ENCODE results near the gene RNF214. TPM values are rescaled to one million over a fixed set of nuclear protein-coding genes. Genes with fewer than 3 reads are reported as not detected.

RNF214 gene
- polyA plus RNA-seq, 1 experiment: 15.1 TPM

GRCh38 chr11:117313828-117314768, 81.6 kb downstream of the RNF214 start:
- DNase-seq (ENCODE audit: low read depth, low spot score): no peak

GRCh38 chr11:117314840-117315239, 82.4 kb downstream of the RNF214 start:
- Histone ChIP-seq H3K27me3 (ENCODE audit: control insufficient read depth, insufficient read depth, low read length) (no peaks in the 10 kb centered on the region), H3K9me3 (ENCODE audit: control insufficient read depth, insufficient read depth, low read length) (no peaks in the 10 kb centered on the region), H3K27ac (ENCODE audit: low read depth, low read length) (no peak overlapping the region), H3K4me3 (ENCODE audit: low read depth, low read length) (peak overlapping the region; percentile 71)
- POLR2A ChIA-PET: no interaction called here
- no peak for TF ChIP-seq CTCF (IDR thresholded peaks at IDR 0.05; ENCODE audit: low read depth, low read length)
- DNase-seq (ENCODE audit: low read depth, low spot score): no peak
- CTCF ChIA-PET: interaction anchor here (0.6 kb wide), 1 partner anchor 68 kb away, joined by 3 read pairs; no protein-coding TSS in a partner anchor

More at GRCh38 chr11:117313828-117314768, 81.6 kb downstream of the RNF214 start:
- TF ChIP-seq CTCF (IDR thresholded peaks at IDR 0.05; ENCODE audit: low read depth, low read length): no peak
- Histone ChIP-seq H3K4me3 (ENCODE audit: low read depth, low read length) (peak overlapping the region; percentile 71), H3K27me3 (ENCODE audit: control insufficient read depth, insufficient read depth, low read length) (no peaks in the 10 kb centered on the region), H3K27ac (ENCODE audit: low read depth, low read length) (no peak overlapping the region), H3K9me3 (ENCODE audit: control insufficient read depth, insufficient read depth, low read length) (no peaks in the 10 kb centered on the region)
- ChIA-PET POLR2A (no interaction called here), CTCF (no interaction called here)

GRCh38 chr11:117315285-117316196, 83.1 kb downstream of the RNF214 start:
- no peak for TF ChIP-seq CTCF (IDR thresholded peaks at IDR 0.05; ENCODE audit: low read depth, low read length)
- POLR2A ChIA-PET: interaction anchor here (0.8 kb wide), 1 partner anchor 12 kb away, joined by 3 read pairs; the partner anchor contains the start of gene CEP164
- Histone ChIP-seq H3K4me3 (ENCODE audit: low read depth, low read length) (peak overlapping the region; percentile 71), H3K27ac (ENCODE audit: low read depth, low read length) (no peak overlapping the region), H3K9me3 (ENCODE audit: control insufficient read depth, insufficient read depth, low read length) (no peaks in the 10 kb centered on the region), H3K27me3 (ENCODE audit: control insufficient read depth, insufficient read depth, low read length) (no peaks in the 10 kb centered on the region)
- CTCF ChIA-PET: interaction anchor here (0.5 to 1.0 kb wide), 7 partner anchors 9 to 210 kb away, joined by 3 to 6 read pairs (median 3); no protein-coding TSS in a partner anchor
- DNase-seq (ENCODE audit: low read depth, low spot score): no peak

GRCh38 chr11:117316197-117316961, 83.9 kb downstream of the RNF214 start, which contains the start of gene BACE1:
Gene BACE1 (minus strand): TSS chr11:117316256. CDS start chr11:117315795, 461 bp downstream.
- H3K9me3 ChIP-seq (ENCODE audit: control insufficient read depth, insufficient read depth, low read length): no peaks in the 10 kb centered on the region
- H3K27ac ChIP-seq (ENCODE audit: low read depth, low read length): no peak within 1 kb of the TSS
- peak within 1 kb of the TSS; percentile 71 for H3K4me3 ChIP-seq (ENCODE audit: low read depth, low read length)
- CTCF ChIA-PET: interaction anchor here (0.5 to 1.0 kb wide), 6 partner anchors 8 to 210 kb away, joined by 3 to 6 read pairs (median 4); no protein-coding TSS in a partner anchor
- TF ChIP-seq CTCF (IDR thresholded peaks at IDR 0.05; ENCODE audit: low read depth, low read length): peak; percentile 67
- H3K27me3 ChIP-seq (ENCODE audit: control insufficient read depth, insufficient read depth, low read length): no peaks in the 10 kb centered on the region
- POLR2A ChIA-PET: interaction anchor here (0.8 kb wide), 1 partner anchor 11 kb away, joined by 3 read pairs; the partner anchor contains the start of gene CEP164
- peak; percentile 59 for DNase-seq (ENCODE audit: low read depth, low spot score)

Measured in AG04450 (cell line).